HG02610 (cell line): ENCODE data around the gene NPAS4.
"Not testable (repeated sequence)": the region's sequence is repeated elsewhere in the genome, so short reads cannot be mapped to it uniquely, and the experiment has no call there.

ENCODE experiments used
- ATAC-seq: cut with Tn5 transposase; IDR thresholded peaks from one replicate; pipeline ENCODE4 v1.9.1; 2021; ENCODE audit warnings: mild to moderate bottlenecking, moderate library complexity; ENCODE audit not compliant: unreplicated experiment

Gene NPAS4

GRCh38 chr11:66420671-66421476, at the start of gene NPAS4:
Gene NPAS4, plus strand, starts transcription at chr11:66421035. Its CDS starts 145 bp downstream, at chr11:66421180.
- no peak for ATAC-seq

- peak; percentile 59 for ATAC-seq
Measured at GRCh38 chr11:66371627-66372415, 49.0 kb upstream of the NPAS4 start, which contains the start of gene SLC29A2. Gene SLC29A2, minus strand, starts transcription at chr11:66371760. Its CDS starts 169 bp downstream, at chr11:66371591.

GRCh38 chr11:66373265-66373664, 47.6 kb upstream of the NPAS4 start:
- no peak for ATAC-seq

GRCh38 chr11:66373690-66374287, 47.0 kb upstream of the NPAS4 start:
- not testable (repeated sequence) for ATAC-seq

GRCh38 chr11:66380264-66380663, 40.6 kb upstream of the NPAS4 start:
- not testable (repeated sequence) for ATAC-seq

- not testable (repeated sequence) for ATAC-seq
Measured at GRCh38 chr11:66384316-66384715, 36.5 kb upstream of the NPAS4 start.

- no peak for ATAC-seq
Measured at GRCh38 chr11:66386171-66387069, 34.4 kb upstream of the NPAS4 start.

- no peak for ATAC-seq
Measured at GRCh38 chr11:66388780-66389386, 32.0 kb upstream of the NPAS4 start.

- ATAC-seq = no peak
Measured at GRCh38 chr11:66391322-66391721, 29.5 kb upstream of the NPAS4 start.

GRCh38 chr11:66393954-66394353, 26.9 kb upstream of the NPAS4 start:
- ATAC-seq = no peak

GRCh38 chr11:66407651-66408050, 13.2 kb upstream of the NPAS4 start:
- ATAC-seq = no peak

- no peak for ATAC-seq
Measured at GRCh38 chr11:66408488-66409214, 12.2 kb upstream of the NPAS4 start.

GRCh38 chr11:66409226-66409625, 11.6 kb upstream of the NPAS4 start:
- no peak for ATAC-seq

- no peak for ATAC-seq
Measured at GRCh38 chr11:66410191-66410590, 10.6 kb upstream of the NPAS4 start.

GRCh38 chr11:66411323-66411722, 9.5 kb upstream of the NPAS4 start:
- ATAC-seq = no peak

- no peak for ATAC-seq
Measured at GRCh38 chr11:66412110-66412509, 8.7 kb upstream of the NPAS4 start.

GRCh38 chr11:66413167-66413566, 7.7 kb upstream of the NPAS4 start:
- ATAC-seq = no peak

GRCh38 chr11:66414120-66414934, 6.5 kb upstream of the NPAS4 start:
- ATAC-seq = no peak

GRCh38 chr11:66415423-66415822, 5.4 kb upstream of the NPAS4 start:
- no peak for ATAC-seq
